ELR (cell line): ENCODE results near the gene CCDC171.

Source experiments
- DNase-seq: peaks from one replicate; pipeline ENCODE4 v3.0.0-alpha.2; 2015; ENCODE audit warnings: low read depth

Gene CCDC171

DNA sequence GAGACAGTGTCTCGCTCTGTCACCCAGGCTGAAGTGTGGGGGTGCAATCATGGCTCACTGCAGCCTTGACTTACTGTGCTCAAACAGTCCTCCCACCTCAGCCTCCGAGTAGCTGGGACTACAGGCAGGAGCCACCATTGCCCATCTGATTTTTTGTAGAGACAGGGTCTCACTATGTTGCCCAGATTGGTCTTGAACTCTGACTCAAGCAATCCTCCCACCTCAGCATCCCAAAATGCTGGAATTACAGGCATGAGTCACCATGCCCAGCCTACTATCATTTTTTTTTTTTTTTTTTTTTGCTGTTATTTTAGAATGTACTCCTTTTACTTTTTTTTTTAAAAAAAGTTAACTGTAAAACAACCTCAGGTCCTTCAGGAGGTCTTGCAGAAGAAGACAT, 449.0 kb downstream of the CCDC171 start:
- DNase-seq: peak; percentile 54

DNA sequence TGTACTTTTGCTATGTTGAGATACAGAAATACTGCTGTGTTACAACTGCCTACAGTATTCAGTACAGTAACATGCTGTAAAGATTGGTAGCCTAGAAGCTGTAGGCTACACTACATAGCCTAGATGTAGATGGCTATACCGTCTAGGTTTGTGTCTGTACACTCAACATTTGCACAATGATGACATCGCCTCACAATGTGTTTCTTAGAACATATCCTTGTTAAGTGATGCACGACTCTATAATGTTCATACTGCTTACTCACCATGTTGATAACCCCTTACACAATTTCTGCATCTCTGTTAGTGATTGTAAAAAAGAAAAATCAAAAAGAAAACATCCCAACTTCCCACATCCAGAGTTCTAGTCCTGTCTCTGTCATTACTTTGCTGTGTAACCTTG, 450.0 kb downstream of the CCDC171 start:
- peak; percentile 60 for DNase-seq

DNA sequence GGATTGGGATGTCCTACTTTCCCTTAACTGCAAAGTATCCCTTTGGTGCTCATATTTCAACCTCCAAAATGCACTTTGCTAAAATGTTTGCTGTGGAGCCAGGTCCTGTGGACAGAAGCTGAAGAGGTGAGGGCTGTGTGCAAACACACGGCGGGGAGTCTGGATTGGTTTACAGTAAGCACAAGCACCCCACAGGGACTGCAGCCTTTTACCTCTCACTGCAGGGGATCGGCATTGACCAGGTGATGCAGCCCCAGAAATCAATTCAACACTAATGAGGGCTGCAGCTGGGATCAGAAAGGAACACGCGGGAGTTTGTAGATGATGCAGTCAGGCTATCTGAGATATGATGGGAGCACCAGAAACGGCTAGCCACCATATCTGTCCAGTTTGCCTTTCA, 450.9 kb downstream of the CCDC171 start:
- no peak for DNase-seq

DNA sequence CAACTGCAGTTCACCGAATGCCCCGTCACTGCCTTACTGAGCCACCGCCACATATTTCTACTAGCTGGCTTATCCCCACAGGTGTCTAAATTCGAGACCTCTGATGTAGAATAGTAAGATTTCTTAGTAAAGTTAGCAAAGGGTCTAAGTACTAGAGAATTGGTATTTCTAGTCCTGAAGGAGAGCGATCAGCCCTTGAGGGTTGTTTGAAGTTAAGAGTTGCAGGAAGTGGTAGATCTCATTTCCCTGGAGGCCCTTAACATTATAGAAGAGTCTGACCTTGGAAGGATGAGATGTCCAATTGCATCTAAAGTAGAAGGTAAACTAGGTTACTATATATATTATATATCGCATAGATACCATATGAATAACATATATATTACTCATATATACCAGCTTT, 451.8 kb downstream of the CCDC171 start:
- no peak for DNase-seq

DNA sequence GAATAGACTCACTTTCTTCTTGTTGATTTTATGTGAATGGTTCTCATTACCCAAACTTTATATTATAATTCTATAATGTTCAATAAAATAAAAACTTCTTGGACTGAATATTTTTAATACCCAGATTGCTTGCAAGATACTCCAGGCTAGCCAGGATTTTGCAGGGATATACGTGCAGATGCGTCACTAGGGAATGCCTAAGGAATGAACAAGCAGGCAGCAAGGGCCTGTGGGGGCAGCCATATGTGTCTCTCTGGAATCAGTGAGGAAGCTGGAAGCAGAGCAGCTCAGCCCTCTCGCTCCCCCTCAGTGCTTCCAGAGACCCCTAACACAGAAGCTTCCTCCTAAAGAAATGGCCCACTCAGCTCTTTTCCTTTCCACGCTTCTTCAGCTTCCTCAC, 457.4 kb downstream of the CCDC171 start:
- peak; percentile 87 for DNase-seq

DNA sequence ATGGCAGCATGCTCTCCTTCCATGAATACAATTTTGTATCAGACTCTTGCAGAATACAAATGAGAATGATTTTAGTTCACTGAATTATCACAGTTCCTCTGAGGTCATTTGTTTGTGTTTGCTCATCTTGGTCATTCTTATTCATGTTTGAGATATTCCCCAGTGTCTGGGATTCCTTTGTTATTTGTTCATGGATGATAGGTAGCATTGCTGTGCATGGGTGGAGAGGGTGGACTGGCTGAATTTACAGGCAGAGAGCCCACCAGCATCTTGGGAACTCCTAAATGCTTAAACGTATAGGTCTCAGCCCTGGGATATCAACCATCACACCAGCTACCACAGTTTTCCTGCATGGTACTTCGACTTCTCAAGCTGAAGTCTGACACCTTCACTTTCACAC, 459.8 kb downstream of the CCDC171 start:
- DNase-seq: peak; percentile 90

DNA sequence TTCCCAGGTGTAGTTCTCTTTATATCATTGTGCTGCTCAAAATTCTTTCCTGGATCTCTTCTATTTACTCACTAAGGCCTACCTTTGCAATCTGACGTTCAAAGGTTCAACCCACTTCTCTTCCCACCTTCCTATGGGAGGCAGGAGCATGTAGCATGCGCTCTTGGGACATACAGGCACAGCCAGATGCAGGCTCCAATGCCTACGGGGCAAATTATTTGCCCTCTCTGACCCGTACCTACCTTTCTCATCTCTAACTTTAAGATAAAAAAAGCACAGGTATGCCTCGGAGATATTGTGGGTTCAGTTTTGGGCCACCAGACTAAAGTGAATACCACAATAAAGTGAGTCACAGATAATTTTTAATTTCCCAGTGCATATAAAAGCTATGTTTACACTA, 460.5 kb downstream of the CCDC171 start:
- no peak for DNase-seq

DNA sequence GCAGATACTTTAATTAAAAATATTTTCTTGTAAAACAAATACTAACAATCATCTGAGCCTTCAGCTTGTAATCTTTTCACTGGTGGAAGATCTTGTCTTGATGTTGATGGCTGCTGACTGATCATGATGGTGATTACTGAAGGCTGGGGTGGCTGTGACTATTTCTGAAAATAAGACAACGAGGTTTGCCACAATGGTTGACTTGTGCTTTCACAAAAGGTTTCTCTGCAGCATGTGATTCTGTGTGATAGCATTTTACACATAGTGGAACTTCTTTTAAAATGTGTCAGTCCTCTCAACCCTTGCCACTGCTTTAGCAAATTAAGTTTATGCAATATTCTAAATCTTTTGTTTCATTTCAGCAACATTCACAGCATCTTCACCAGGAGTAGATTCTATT, 461.0 kb downstream of the CCDC171 start:
- DNase-seq: no peak

DNA sequence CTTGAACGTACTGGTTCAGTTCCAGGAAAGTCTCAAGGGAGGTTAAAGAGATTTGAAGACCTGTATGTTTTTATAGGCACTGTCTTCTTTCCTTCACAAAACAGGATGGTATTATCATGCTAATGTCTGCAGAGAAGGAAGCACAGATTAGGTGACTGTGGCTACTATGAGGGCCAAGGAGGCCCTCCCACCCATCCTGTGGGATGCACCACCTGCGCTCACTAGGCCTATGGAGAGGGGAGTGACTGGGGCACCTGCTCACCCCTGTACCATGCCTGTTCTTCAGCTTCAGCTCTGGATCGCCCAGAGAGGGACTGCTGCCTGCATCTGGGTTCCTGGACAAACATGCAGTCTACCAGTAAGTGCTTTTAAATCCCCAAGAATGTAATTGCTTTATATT, 469.4 kb downstream of the CCDC171 start:
- DNase-seq: no peak

DNA sequence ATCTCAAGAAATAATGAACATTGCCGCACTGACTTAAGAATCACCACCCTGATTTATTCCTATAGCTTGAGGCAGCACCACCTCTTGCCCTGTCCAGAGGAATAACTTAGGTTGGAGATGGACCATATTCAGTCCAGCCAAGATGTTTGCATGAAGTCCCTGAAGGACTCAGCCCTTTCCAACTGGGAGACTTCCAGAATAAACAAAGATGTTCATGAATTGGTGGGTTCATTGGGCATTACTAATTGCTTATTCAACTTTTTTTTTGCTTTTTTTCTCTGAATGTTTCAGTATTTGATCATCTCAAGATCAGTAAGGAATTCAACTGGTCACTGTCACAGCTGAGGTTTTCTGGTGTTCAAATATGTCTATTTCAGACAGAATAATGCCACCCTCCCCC, 470.6 kb downstream of the CCDC171 start:
- DNase-seq: peak; percentile 86
